GM23338 (cell line): Measurements from ENCODE around the gene ZNF737. TPM values are rescaled to one million over a fixed set of nuclear protein-coding genes. Genes with fewer than 3 reads are reported as not detected.
"Not testable (repeated sequence)": the region's sequence is repeated elsewhere in the genome, so short reads cannot be mapped to it uniquely, and the experiment has no call there.

Source experiments
- ATAC-seq: fragments of 200-7000 bp; cut with Tn5 transposase; 3 replicates; pipeline ENCODE4 v1.9.1; 2020
- DNase-seq: peaks from one replicate; pipeline ENCODE4 v3.0.0-alpha.2; 2015; ENCODE audit warnings: low spot score
- H2AFZ ChIP-seq: fragments of 200-600 bp; sonication (generic); 2 replicates; pipeline ENCODE4 v1.8.0; 2016; ENCODE audit warnings: antibody characterized with exemption, mild to moderate bottlenecking, moderate library complexity
- H3F3A ChIP-seq: fragments of 200-600 bp; sonication (generic); replicated peaks from 2 replicates; pipeline ENCODE4 v1.8.0; 2017; ENCODE audit warnings: antibody characterized with exemption, mixed run types, low read depth
- H3K27ac ChIP-seq: fragments of 200-600 bp; sonication (generic); 2 replicates; pipeline ENCODE4 v1.6.1; 2016; ENCODE audit warnings: low read depth
- H3K27me3 ChIP-seq: fragments of 200-600 bp; sonication (generic); 2 replicates; pipeline ENCODE4 v1.8.0; 2016; ENCODE audit warnings: mild to moderate bottlenecking, mixed run types, moderate library complexity; ENCODE audit not compliant: insufficient read depth
- H3K36me3 ChIP-seq: fragments of 200-600 bp; sonication (generic); 2 replicates; pipeline ENCODE4 v1.8.0; 2016; ENCODE audit warnings: mild to moderate bottlenecking; ENCODE audit not compliant: insufficient read depth
- H3K4me1 ChIP-seq: fragments of 200-600 bp; sonication (generic); 2 replicates; pipeline ENCODE4 v1.8.0; 2016; ENCODE audit warnings: mild to moderate bottlenecking, moderate library complexity; ENCODE audit not compliant: insufficient read depth
- H3K4me2 ChIP-seq: fragments of 200-600 bp; sonication (generic); 2 replicates; pipeline ENCODE4 v1.7.1; 2017; ENCODE audit warnings: mixed run types
- H3K4me3 ChIP-seq: fragments of 200-600 bp; sonication (generic); 2 replicates; pipeline ENCODE4 v1.6.1; 2016; ENCODE audit warnings: mixed run types
- H3K79me2 ChIP-seq: fragments of 200-600 bp; sonication (generic); replicated peaks from 2 replicates; pipeline ENCODE4 v1.8.0; 2017; ENCODE audit warnings: mild to moderate bottlenecking; ENCODE audit not compliant: insufficient read depth
- H3K9me2 ChIP-seq: fragments of 200-600 bp; sonication (generic); 2 replicates; pipeline ENCODE4 v1.8.0; 2017; ENCODE audit not compliant: insufficient read depth
- H4K20me1 ChIP-seq: fragments of 200-600 bp; sonication (generic); replicated peaks from 2 replicates; pipeline ENCODE4 v1.8.0; 2017; ENCODE audit warnings: mild to moderate bottlenecking; ENCODE audit not compliant: insufficient read depth
- H3K27ac Mint-ChIP-seq: 2 replicates; pipeline ENCODE4 v1.8.0; 2020; ENCODE audit warnings: inconsistent platforms, mild to moderate bottlenecking, moderate library complexity, mixed read lengths
- H3K27me3 Mint-ChIP-seq: 3 replicates; pipeline ENCODE4 v1.8.0; 2022; ENCODE audit warnings: low read depth, mild to moderate bottlenecking, moderate library complexity, mixed read lengths, inconsistent platforms; ENCODE audit not compliant: insufficient read depth, poor library complexity
- H3K36me3 Mint-ChIP-seq: 3 replicates; pipeline ENCODE4 v1.8.0; 2021; ENCODE audit warnings: low read depth, mild to moderate bottlenecking, inconsistent platforms, moderate library complexity, mixed read lengths
- H3K4me1 Mint-ChIP-seq: 3 replicates; pipeline ENCODE4 v1.8.0; 2020; ENCODE audit warnings: mild to moderate bottlenecking, inconsistent platforms, mixed read lengths
- H3K4me3 Mint-ChIP-seq: 3 replicates; pipeline ENCODE4 v1.8.0; 2021; ENCODE audit warnings: moderate library complexity, mild to moderate bottlenecking, inconsistent platforms, mixed read lengths
- H3K9me3 Mint-ChIP-seq: 3 replicates; pipeline ENCODE4 v1.8.0; 2020; ENCODE audit warnings: moderate library complexity, mild to moderate bottlenecking, inconsistent platforms, mixed read lengths
- CREB1 ChIP-seq: fragments of 250-450 bp; sonication (Bioruptor Pico); IDR thresholded peaks from 2 replicates; pipeline ENCODE4 v1.5.0; 2020; ENCODE audit warnings: low read depth, mild to moderate bottlenecking, moderate library complexity
- POLR2AphosphoS5 ChIP-seq: IDR thresholded peaks from 2 replicates; pipeline ENCODE4 v1.6.1; 2016; ENCODE audit warnings: antibody characterized with exemption, low read depth
- STAT1 ChIP-seq: IDR thresholded peaks from one replicate; pipeline ENCODE4 v1.6.1; 2016; ENCODE audit warnings: antibody characterized with exemption; ENCODE audit not compliant: unreplicated experiment
- long read RNA-seq: library from polyadenylated mRNA; unstranded; transcript quantifications from one replicate; pipeline ENCODE4 v2.0.0, GENCODE V29; 2020; ENCODE audit not compliant: unreplicated experiment
- polyA plus RNA-seq: library from polyadenylated mRNA; unstranded; fragments of >200 nt; fragmentation: Nextera tagmentation; extraction: Ambion mirVana; gene quantifications from 2 replicates; pipeline ENCODE4 v1.2.1, GENCODE V29; 2016
- total RNA-seq: library from RNA; depleted of rRNA; stranded (reverse); fragments of >200 nt; shearing (Covaris generic); gene quantifications from 2 replicates; pipeline ENCODE4 v1.2.3, GENCODE V29; 2014; rRNA removed
- TF ChIP-seq, protein P1 (sequence below), 2 experiments: fragments of 200-600 bp in 1 of 2; sonication (generic) in 1 of 2; conservative IDR thresholded peaks; 2 replicates each; pipeline versions ENCODE4 v1.5.1 to v1.6.1; 2016 to 2017; ENCODE audit warnings: antibody characterized with exemption in 2 of 2, low read depth in 2 of 2, mild to moderate bottlenecking in 2 of 2, moderate library complexity in 1 of 2
- TF ChIP-seq, protein P2 (sequence below): IDR thresholded peaks from one replicate; pipeline ENCODE4 v1.6.1; 2018; ENCODE audit warnings: antibody characterized with exemption; ENCODE audit not compliant: unreplicated experiment

The ZNF737 gene
- total RNA-seq (22.5 and 25.7 TPM in 2 replicates), polyA plus RNA-seq (5.7 and 6.9 TPM in 2 replicates)
- long read RNA-seq, partial matches to known transcripts: 0 of 3 reads
- long read RNA-seq, other reads (novel, unspliced or antisense): 1 of 3 reads

DNA sequence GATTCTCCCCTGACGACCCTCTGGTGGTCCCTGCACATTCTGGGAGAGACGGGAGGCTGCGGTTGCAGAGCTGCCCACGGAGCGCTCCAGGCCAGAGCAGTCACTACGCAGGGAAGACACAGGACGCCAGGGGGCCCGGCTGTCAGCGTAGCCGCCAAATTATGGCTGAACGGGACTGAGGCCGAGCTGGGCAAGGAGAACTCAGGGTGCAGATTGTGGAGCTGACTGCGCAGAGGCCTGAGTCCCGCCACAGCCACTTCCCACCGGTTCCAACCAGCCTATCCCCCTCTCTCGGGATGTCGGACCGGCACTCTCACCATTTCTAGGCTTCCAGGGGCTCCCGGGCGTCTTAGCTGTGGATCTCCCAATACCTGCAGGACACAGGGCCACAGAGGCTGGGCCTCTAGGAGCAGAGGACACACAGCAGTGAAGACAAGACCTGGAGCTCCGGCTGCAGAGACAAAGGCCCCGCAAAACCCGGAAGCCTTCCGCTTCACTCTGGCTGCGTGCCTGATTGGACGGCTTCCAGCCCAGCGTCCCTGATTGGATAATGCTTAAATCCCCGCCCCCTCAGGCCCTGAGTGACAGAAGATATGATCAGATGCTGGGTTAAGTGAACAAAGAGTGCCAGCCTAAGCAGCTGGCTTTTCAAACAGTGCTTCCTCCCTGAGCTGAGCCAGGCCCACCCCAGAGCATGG is at the start of gene ZNF737:
ZNF737 (minus strand) TSS at position 461 of the 698 bp plus-strand sequence; CDS start at position 320, 141 bp downstream.
- peaks cover 34% of the 10 kb centered on the region for H3K79me2 ChIP-seq
- H3K9me2 ChIP-seq: 0 out of 2 replicates have a peak, but pooled peaks cover 5% of the 10 kb centered on the region
- ATAC-seq (peak; percentile 98), DNase-seq (peak; percentile 99)
- peak within 1 kb of the TSS; percentile 95 for H3K4me3 ChIP-seq
- 0 out of 2 replicates have a peak, but pooled peaks cover 8% of the 10 kb centered on the region for H3K4me1 ChIP-seq
- H3K27me3 Mint-ChIP-seq: peaks cover 4% of the 10 kb centered on the region
- peak within 1 kb of the TSS; percentile 99 for H3K27ac Mint-ChIP-seq
- peaks cover 30% of the 10 kb centered on the region for H3K36me3 Mint-ChIP-seq
- peak within 1 kb of the TSS; percentile 94 for H3K27ac ChIP-seq
- no peaks in the 10 kb centered on the region; the same call in 1 of the 2 replicates for H4K20me1 ChIP-seq
- TF ChIP-seq STAT1 (no peak), POLR2AphosphoS5 (peak; percentile 81)
- TF ChIP-seq, protein P1, sequence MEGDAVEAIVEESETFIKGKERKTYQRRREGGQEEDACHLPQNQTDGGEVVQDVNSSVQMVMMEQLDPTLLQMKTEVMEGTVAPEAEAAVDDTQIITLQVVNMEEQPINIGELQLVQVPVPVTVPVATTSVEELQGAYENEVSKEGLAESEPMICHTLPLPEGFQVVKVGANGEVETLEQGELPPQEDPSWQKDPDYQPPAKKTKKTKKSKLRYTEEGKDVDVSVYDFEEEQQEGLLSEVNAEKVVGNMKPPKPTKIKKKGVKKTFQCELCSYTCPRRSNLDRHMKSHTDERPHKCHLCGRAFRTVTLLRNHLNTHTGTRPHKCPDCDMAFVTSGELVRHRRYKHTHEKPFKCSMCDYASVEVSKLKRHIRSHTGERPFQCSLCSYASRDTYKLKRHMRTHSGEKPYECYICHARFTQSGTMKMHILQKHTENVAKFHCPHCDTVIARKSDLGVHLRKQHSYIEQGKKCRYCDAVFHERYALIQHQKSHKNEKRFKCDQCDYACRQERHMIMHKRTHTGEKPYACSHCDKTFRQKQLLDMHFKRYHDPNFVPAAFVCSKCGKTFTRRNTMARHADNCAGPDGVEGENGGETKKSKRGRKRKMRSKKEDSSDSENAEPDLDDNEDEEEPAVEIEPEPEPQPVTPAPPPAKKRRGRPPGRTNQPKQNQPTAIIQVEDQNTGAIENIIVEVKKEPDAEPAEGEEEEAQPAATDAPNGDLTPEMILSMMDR (conservative IDR thresholded peaks at IDR 0.05; ENCODE audit: low read depth in 2 of 2): peak in 1 of 2 experiments; percentile 24; a peak in 1 of 4 replicates
- H3F3A ChIP-seq: no peaks in the 10 kb centered on the region
- H3K4me3 Mint-ChIP-seq: peak within 1 kb of the TSS; percentile 95
- peaks cover 4% of the 10 kb centered on the region; the same call in 2 of the 3 replicates for H3K4me1 Mint-ChIP-seq
- H3K9me3 Mint-ChIP-seq: peaks cover 15% of the 10 kb centered on the region
- no peaks in the 10 kb centered on the region; the same call in 1 of the 2 replicates for H3K36me3 ChIP-seq
- no peaks in the 10 kb centered on the region for H3K27me3 ChIP-seq
- H3K4me2 ChIP-seq: peak within 1 kb of the TSS; percentile 97
- peak within 1 kb of the TSS; percentile 70; the same call in 1 of the 2 replicates for H2AFZ ChIP-seq

DNA sequence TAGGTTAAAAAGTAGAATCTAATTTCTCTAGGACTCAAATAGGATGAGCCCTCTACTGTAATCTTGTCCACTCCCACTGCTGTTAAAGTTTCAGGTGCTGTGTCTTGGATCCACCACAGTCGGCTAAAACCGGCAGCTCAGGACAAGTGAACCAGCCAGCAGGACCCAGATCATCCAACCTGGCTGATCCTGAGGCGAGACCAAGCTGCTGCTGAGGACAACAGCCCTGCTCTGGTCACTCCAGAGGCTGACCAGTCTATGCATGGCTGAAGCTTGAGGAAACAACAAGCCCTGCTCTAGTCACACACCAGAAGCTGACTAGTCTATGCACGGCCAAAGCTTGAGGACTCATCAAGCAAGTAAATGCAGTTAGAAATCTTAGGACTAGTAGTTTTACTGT is 49.4 kb upstream of the ZNF737 start:
- H4K20me1 ChIP-seq, H2AFZ ChIP-seq, ATAC-seq, H3K36me3 ChIP-seq, H3K9me2 ChIP-seq, H3K4me1 Mint-ChIP-seq, H3K4me3 Mint-ChIP-seq, H3K36me3 Mint-ChIP-seq, H3K4me2 ChIP-seq, H3K79me2 ChIP-seq, H3K27ac Mint-ChIP-seq, H3K27me3 Mint-ChIP-seq, H3F3A ChIP-seq, H3K27ac ChIP-seq, DNase-seq, H3K4me1 ChIP-seq, H3K27me3 ChIP-seq, H3K4me3 ChIP-seq: not testable (repeated sequence)
- peaks cover 18% of the 10 kb centered on the region for H3K9me3 Mint-ChIP-seq

DNA sequence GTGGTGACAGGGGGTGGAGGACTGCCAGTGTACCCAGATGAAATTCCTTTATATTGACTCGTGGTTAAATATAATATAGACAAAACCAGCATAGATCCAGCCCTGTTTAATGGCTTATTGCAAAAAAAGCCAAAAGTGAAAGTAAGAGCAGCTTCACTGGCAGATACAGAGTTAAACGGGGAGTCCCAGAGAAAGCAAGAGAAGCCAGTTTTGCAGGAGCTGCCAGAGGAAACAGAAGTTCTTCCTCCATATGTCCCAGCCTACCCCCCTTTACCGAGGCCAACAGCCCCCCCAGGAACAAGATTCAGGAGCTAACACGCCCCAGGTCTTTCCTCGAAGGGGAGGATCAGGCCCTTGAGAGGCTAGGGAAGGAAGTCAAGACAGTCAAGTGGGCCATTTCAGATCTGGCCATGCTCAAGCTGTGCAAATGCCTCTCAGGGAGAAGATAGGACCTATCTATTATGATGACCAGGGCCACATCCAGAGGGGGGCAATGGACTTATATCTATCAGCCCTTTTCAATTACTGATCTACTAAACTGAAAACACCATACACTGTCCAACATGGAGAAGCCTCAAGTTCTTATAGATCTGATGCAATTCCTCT is 47.2 kb upstream of the ZNF737 start:
- Mint-ChIP-seq H3K27ac (no peak overlapping the region), H3K4me1 (peaks cover 5% of the 10 kb centered on the region; the same call in 1 of the 3 replicates), H3K9me3 (peaks cover 17% of the 10 kb centered on the region), H3K36me3 (no peaks in the 10 kb centered on the region), H3K27me3 (peaks cover 2% of the 10 kb centered on the region), H3K4me3 (no peak overlapping the region)
- ATAC-seq (no peak), DNase-seq (no peak)
- no peaks in the 10 kb centered on the region for H3K79me2 ChIP-seq
- no peaks in the 10 kb centered on the region for H3K4me1 ChIP-seq
- no peak overlapping the region for H2AFZ ChIP-seq
- H3K27ac ChIP-seq: no peak overlapping the region
- H3K9me2 ChIP-seq: no peaks in the 10 kb centered on the region
- H3K4me3 ChIP-seq: no peak overlapping the region
- H3F3A ChIP-seq: no peaks in the 10 kb centered on the region
- H3K27me3 ChIP-seq: no peaks in the 10 kb centered on the region
- H3K4me2 ChIP-seq: no peak overlapping the region
- no peaks in the 10 kb centered on the region for H4K20me1 ChIP-seq
- no peaks in the 10 kb centered on the region for H3K36me3 ChIP-seq
- TF ChIP-seq CREB1 (CRISPR knock-in tag): no peak
- TF ChIP-seq, protein P2, sequence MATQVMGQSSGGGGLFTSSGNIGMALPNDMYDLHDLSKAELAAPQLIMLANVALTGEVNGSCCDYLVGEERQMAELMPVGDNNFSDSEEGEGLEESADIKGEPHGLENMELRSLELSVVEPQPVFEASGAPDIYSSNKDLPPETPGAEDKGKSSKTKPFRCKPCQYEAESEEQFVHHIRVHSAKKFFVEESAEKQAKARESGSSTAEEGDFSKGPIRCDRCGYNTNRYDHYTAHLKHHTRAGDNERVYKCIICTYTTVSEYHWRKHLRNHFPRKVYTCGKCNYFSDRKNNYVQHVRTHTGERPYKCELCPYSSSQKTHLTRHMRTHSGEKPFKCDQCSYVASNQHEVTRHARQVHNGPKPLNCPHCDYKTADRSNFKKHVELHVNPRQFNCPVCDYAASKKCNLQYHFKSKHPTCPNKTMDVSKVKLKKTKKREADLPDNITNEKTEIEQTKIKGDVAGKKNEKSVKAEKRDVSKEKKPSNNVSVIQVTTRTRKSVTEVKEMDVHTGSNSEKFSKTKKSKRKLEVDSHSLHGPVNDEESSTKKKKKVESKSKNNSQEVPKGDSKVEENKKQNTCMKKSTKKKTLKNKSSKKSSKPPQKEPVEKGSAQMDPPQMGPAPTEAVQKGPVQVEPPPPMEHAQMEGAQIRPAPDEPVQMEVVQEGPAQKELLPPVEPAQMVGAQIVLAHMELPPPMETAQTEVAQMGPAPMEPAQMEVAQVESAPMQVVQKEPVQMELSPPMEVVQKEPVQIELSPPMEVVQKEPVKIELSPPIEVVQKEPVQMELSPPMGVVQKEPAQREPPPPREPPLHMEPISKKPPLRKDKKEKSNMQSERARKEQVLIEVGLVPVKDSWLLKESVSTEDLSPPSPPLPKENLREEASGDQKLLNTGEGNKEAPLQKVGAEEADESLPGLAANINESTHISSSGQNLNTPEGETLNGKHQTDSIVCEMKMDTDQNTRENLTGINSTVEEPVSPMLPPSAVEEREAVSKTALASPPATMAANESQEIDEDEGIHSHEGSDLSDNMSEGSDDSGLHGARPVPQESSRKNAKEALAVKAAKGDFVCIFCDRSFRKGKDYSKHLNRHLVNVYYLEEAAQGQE: no peak
